ENCODE data around the gene GPATCH8.
"Not testable (repeated sequence)": the region's sequence is repeated elsewhere in the genome, so short reads cannot be mapped to it uniquely, and the experiment has no call there.

The GPATCH8 gene

DNA sequence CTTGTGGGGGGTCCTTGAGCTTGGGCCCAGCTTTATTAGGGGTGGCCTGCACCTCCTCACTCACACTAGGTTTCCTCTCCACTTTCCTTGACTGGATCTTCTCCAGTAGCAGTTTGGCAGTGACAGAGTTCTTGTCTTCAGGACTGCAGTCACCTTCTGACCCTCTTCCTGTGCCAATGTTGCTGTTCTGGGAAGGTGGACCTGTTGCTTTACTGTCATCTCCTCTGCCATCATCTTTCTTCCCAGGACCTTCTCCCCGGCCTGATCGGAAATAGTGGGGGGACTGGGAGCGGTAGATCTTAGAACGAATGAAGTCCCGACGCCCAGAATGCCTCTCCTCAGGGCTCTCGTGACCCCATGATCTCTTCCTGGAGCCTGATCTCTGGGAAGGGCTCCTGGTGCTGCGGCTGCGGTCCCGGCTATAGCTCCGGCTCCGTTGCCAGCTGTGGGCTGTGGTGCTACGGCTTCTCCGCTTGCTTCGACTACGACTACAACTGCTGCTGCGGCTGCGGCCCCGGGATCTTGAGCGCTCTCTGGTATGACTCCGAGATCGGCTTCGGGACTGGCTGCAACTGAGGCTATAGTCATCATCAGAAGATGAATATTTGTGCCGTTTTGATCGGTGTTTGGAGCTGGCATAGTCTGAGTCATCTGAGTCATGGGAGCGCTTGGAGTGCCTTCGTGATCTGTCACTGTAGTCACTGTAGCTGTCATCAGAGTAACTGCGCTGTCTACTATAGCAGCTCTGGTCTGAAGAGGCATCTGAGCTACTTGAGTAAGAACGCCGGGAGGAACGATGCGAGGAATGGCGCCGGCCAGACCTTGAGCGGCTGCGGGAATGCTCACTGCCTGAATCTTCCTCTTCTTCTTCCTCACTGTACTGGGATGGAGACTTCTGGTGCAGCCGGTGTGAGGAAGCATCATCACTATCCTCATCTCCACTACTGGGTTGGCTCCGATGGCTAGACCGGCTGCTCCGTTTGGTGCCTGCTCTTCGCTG, 104.2 kb downstream of the GPATCH8 start:
- in situ Hi-C loops (cut with MboI; ENCODE audit: low sequenced_read_pairs) = no loop called here

DNA sequence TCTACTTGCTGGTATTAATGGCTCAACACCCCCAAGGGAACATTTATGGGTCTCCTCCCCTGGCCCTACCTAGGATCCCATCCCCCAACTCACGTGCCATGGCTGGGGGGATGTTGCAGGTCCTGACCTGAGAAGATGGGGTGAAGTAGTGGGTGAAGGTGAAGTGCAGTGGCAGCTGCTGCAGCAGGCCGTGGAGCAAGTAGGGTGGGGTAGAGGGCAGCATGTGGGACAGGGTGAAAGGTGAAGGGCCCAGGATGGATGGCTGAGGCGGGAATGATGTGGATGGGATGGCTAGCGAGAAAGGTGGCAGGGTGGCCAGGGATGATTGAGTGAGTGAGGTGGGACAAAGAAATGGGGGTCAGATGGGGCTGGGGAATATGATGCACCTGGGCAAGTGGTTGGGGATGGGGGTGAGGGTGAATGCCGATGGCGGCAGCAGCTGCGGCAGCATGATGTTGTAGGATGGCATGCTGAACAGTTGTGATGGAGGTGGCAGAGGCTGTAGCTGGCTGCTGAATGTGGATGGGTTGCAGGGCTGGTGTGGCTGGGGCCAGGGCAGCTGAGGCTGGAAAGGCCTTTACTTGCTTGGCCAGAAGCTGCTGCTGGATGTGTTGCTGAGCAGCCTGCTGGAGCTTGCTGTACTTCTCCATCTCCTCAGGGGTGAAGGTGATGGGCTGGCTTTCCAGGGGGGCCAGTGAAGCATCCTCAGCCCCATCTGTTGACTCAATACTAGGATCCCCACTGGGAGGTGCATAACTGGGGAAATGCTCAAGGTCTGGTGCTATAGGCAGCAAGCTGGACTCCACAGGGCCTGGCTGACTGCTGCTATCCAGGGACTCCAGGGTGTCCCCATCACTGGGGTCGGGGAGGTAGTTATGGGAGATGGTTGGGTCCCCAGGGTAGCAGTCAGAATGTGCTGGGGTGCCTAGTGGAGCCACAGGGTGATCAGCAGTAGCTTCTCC, 105.4 kb downstream of the GPATCH8 start:
- in situ Hi-C loops (cut with MboI; ENCODE audit: low sequenced_read_pairs) = no loop called here

DNA sequence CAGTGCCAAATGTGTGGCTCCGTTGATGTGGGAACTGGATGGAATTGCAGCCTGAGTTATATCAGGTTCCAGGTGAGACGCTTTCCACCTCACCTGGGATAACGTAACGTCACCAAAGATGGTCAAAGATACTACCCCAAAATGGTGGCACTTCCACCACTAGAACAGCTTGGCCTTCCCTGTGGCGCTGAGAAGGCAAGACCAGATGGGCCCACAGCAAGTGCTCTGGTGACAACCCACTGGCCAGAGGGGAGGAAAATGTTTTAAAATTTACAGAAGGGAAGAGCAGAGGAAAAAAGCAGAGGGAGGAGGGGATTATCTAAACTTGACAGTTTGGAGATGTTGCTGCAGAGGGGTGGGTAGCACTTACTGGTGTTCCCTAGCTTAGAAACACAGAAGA, 106.3 kb downstream of the GPATCH8 start:
- in situ Hi-C loops (cut with MboI; ENCODE audit: low sequenced_read_pairs) = no loop called here

DNA sequence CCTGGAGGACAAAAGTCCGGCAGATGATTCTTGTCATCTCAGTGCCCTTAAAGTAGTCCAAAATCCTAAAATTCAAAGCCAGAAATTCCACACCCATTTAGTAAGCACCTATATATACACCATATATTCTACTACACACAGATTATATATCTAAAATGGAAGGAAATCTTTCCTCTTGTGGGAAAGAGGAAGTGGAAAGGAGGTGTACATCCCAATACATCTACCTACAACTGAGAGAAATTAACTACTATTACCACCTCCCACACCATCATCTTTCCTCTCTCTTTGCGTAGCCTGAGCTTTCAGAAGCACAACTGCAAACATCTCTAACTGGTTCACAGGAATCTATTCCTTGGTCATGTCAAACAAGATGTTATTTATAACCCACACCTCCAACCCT, 108.4 kb downstream of the GPATCH8 start:
- in situ Hi-C loops (cut with MboI; ENCODE audit: low sequenced_read_pairs) = no loop called here

GRCh38 chr17:44394112-44394511, 109.1 kb downstream of the GPATCH8 start:
- in situ Hi-C loops (cut with MboI; ENCODE audit: low sequenced_read_pairs) = not testable (repeated sequence)

DNA sequence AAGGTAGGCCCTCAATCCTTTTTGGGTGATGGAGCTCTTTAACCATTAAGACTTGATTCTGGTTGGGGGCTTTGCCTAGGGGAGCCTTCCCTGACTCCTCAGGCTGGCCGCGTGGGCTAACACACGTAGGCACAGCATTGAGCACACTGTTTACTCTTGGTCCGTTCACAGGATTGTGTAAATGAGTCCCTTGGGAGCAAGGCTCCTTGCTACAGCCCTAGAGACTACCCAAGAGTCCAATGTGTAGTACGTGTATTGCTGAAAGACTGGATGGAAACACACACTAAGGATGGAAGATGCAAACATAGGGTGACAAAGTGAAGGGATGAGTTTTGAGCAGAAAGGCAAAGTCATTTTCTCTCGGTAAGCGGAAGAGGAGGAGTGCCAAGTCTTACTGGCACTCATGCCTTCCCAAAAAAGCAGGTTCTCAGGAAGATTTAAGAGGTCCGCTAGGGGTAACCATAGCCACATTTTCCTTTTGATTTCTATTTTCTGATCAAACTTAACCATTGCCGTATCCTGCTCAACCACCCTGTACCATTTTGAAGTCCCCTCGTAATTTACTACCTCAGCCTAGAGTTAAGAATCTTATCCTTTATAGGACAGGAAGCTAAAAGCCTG, 112.8 kb downstream of the GPATCH8 start:
- in situ Hi-C loops (cut with MboI; ENCODE audit: low sequenced_read_pairs) = no loop called here

GRCh38 chr17:44389723-44390202, 113.4 kb downstream of the GPATCH8 start:
- in situ Hi-C loops (cut with MboI; ENCODE audit: low sequenced_read_pairs) = no loop called here

- in situ Hi-C loops (cut with MboI; ENCODE audit: low sequenced_read_pairs) = no loop called here
Measured at GRCh38 chr17:44389281-44389680, 113.9 kb downstream of the GPATCH8 start, which contains the start of gene ITGA2B. Gene ITGA2B, minus strand, starts transcription at chr17:44389649. Its CDS starts 176 bp downstream, at chr17:44389473.

DNA sequence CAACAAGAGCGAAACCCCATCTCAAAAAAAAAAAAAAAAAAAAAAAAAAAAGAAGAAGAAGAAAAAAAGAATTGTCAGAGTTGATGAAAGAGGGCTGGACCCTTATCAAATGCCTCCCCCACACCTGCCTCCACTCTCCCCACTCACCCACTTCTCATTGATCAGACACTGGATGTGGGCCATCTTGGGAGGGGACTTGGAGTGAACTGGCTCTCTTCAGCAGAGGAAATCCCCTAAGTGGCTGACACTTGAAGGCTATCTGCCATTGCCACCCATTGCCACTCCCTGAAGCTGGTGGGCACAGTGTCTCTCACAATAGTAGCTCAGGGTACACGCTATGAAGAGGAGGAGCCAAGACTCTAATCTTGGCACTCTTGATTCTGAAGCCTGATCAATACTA, 115.4 kb downstream of the GPATCH8 start:
- in situ Hi-C loops (cut with MboI; ENCODE audit: low sequenced_read_pairs) = no loop called here

- in situ Hi-C loops (cut with MboI; ENCODE audit: low sequenced_read_pairs) = no loop called here
Measured at GRCh38 chr17:44386182-44386525, 117.1 kb downstream of the GPATCH8 start.

GRCh38 chr17:44385287-44386181, 117.7 kb downstream of the GPATCH8 start:
- in situ Hi-C loops (cut with MboI; ENCODE audit: low sequenced_read_pairs) = no loop called here

GRCh38 chr17:44384823-44385286, 118.4 kb downstream of the GPATCH8 start:
- in situ Hi-C loops (cut with MboI; ENCODE audit: low sequenced_read_pairs) = no loop called here

GRCh38 chr17:44384281-44384822, 118.9 kb downstream of the GPATCH8 start:
- in situ Hi-C loops (cut with MboI; ENCODE audit: low sequenced_read_pairs) = no loop called here

DNA sequence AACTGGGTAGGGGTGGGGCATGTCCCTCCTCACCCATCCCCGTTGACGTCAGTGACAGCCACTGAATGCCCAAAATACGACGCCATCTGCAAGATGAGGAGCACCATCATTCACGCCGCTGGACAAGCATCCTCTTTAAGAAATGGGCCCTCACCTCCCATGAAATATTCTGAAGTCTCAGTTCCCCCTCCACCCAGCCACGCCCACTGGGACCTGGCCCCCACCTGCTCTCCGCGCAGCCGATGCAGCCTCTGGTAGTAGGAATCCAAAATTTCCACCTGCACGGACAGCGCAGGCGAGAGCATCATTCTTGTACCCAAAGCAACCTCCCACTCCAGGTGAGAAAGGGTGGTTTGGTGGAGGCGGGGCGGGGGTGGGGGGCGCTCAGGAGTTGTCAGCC, 119.3 kb downstream of the GPATCH8 start:
- in situ Hi-C loops (cut with MboI; ENCODE audit: low sequenced_read_pairs) = no loop called here

DNA sequence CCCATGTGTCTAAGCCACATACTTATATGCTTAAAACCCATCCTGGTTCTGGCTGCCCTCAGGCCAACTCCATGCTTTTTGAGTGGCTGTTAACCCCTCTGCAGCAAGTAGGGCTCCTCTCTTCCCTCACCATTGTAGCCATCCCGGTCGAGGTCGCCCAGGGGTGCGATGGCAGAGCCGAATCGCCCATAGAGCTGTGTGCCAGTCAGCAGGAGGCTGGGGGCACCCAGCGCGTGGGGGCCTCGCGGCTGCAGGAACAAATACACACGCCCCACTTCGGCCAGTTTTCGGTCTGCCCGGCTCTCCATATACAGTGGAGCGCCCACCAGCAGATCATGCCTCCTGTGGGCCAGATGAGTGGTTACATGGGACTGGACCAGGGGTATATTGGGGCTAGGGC, 119.8 kb downstream of the GPATCH8 start:
- in situ Hi-C loops (cut with MboI; ENCODE audit: low sequenced_read_pairs) = no loop called here

- in situ Hi-C loops (cut with MboI; ENCODE audit: low sequenced_read_pairs) = no loop called here
Measured at GRCh38 chr17:44382917-44383316, 120.3 kb downstream of the GPATCH8 start.

GRCh38 chr17:44381810-44382305, 121.3 kb downstream of the GPATCH8 start:
- in situ Hi-C loops (cut with MboI; ENCODE audit: low sequenced_read_pairs) = no loop called here

DNA sequence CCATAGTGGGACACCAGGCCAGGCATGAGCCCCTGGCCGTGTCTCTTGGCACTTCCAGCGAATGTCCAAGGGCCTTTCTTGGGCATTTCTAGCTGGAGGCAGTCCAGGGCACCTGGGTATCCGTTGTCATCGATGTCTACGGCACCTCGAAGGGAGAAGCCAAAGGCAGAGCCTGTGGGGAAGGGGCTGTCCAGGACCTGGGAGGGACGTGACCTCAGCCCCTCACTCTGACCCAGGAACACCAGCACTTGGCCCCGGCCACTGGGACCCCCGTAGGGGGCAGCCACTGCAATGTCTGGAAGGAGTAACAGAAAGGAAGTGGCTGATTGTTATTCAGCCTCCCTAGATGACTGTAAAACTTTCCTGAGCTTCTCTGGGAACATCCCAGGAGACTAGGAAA, 122.4 kb downstream of the GPATCH8 start:
- in situ Hi-C loops (cut with MboI; ENCODE audit: low sequenced_read_pairs) = no loop called here

GRCh38 chr17:44379887-44380286, 123.3 kb downstream of the GPATCH8 start:
- in situ Hi-C loops (cut with MboI; ENCODE audit: low sequenced_read_pairs) = no loop called here

Measured in HL-60/S4 (cell line).